Measurements from ENCODE around the gene ZNF711. TPM values are rescaled to one million over a fixed set of nuclear protein-coding genes. Genes with fewer than 3 reads are reported as not detected.
"Not testable (repeated sequence)": the region's sequence is repeated elsewhere in the genome, so short reads cannot be mapped to it uniquely, and the experiment has no call there.

Gene ZNF711
- polyA plus RNA-seq, 1 donor (not counting 4 experiments of a cell fraction or from before 2014, with no cell fraction given), result 2.9 TPM

GRCh38 chrX:85309717-85310116 is 65.9 kb downstream of the ZNF711 start:
- no peaks in the 10 kb centered on the region for H4K20me1 ChIP-seq (ENCODE audit: control insufficient read depth, extremely low read depth, insufficient read depth, low read length)
- H3K9me1 ChIP-seq (ENCODE audit: control insufficient read depth, extremely low read depth, insufficient read depth, low read length), result no peaks in the 10 kb centered on the region
- FAIRE-seq, result no peak
- TF ChIP-seq, protein P1, sequence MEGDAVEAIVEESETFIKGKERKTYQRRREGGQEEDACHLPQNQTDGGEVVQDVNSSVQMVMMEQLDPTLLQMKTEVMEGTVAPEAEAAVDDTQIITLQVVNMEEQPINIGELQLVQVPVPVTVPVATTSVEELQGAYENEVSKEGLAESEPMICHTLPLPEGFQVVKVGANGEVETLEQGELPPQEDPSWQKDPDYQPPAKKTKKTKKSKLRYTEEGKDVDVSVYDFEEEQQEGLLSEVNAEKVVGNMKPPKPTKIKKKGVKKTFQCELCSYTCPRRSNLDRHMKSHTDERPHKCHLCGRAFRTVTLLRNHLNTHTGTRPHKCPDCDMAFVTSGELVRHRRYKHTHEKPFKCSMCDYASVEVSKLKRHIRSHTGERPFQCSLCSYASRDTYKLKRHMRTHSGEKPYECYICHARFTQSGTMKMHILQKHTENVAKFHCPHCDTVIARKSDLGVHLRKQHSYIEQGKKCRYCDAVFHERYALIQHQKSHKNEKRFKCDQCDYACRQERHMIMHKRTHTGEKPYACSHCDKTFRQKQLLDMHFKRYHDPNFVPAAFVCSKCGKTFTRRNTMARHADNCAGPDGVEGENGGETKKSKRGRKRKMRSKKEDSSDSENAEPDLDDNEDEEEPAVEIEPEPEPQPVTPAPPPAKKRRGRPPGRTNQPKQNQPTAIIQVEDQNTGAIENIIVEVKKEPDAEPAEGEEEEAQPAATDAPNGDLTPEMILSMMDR (optimal IDR thresholded peaks at IDR 0.05 in 1 of 3, IDR thresholded peaks at IDR 0.05 in 1 of 3, conservative IDR thresholded peaks at IDR 0.05 in 1 of 3; ENCODE audit: extremely low read depth in 1 of 3, insufficient read depth in 2 of 3, low read length in 3 of 3), result peak in 2 of 3 experiments; percentile 12 to 15
- TF ChIP-seq EZH2 (IDR thresholded peaks at IDR 0.05; ENCODE audit: low read length), result no peak
- H3K4me1 ChIP-seq (ENCODE audit: control insufficient read depth, extremely low read depth, insufficient read depth, low read length), result no peaks in the 10 kb centered on the region
- DNase-seq (ENCODE audit: low read depth, low spot score), result no peak
- no peaks in the 10 kb centered on the region for H3K36me3 ChIP-seq (ENCODE audit: control insufficient read depth in 2 of 2, extremely low read depth in 1 of 2, insufficient read depth in 2 of 2, low read length in 2 of 2)
- no peaks in the 10 kb centered on the region for H3K27me3 ChIP-seq (ENCODE audit: control insufficient read depth, extremely low read depth, insufficient read depth, low read length)
- no peak overlapping the region for H3K4me2 ChIP-seq (ENCODE audit: control insufficient read depth, extremely low read depth, insufficient read depth, low read depth, low read length)
- H3K9ac ChIP-seq (ENCODE audit: control insufficient read depth, extremely low read depth, insufficient read depth, low read length), result no peak overlapping the region
- H3K9me3 ChIP-seq (ENCODE audit: control insufficient read depth, low read depth, low read length), result no peaks in the 10 kb centered on the region
- no peak overlapping the region for H2AFZ ChIP-seq (ENCODE audit: control insufficient read depth, low read length)
- no peak overlapping the region for H3K4me3 ChIP-seq (ENCODE audit: control insufficient read depth in 2 of 3, extremely low read depth in 1 of 3, insufficient read depth in 2 of 3, low read depth in 1 of 3, low read length in 3 of 3)
- H3K27ac ChIP-seq (ENCODE audit: control insufficient read depth, insufficient read depth, low read length), result no peak overlapping the region
- no peaks in the 10 kb centered on the region for H3K79me2 ChIP-seq (ENCODE audit: control insufficient read depth, insufficient read depth, low read length)
- dilution Hi-C loops (cut with MboI; ENCODE audit: extremely low pct_ligation_motif_present, low sequenced_read_pairs), result no loop called here

DNA sequence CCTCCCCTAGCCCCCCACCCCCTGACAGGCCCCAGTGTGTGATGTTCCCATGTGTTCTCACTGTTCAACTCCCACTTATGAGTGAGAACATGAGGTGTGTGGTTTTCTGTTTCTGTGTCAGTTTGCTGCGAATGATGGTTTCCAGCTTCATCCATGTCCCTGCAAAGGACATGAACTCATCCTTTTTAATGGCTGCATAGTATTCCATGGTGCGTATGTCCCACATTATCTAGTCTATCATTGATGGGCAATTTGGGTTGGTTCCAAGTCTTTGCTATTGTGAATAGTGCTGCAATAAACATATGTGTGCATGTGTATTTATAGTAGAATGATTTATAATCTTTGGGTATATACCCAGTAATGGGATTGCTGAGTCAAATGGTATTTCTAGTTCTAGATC is 67.6 kb downstream of the ZNF711 start:
- not testable (repeated sequence) for DNase-seq (ENCODE audit: low read depth, low spot score); FAIRE-seq; H3K4me2 ChIP-seq (ENCODE audit: control insufficient read depth, extremely low read depth, insufficient read depth, low read depth, low read length)

More for the DNA sequence above, 67.6 kb downstream of the ZNF711 start:
- H3K79me2 ChIP-seq (ENCODE audit: control insufficient read depth, insufficient read depth, low read length); H3K9ac ChIP-seq (ENCODE audit: control insufficient read depth, extremely low read depth, insufficient read depth, low read length); H3K9me1 ChIP-seq (ENCODE audit: control insufficient read depth, extremely low read depth, insufficient read depth, low read length); H3K4me1 ChIP-seq (ENCODE audit: control insufficient read depth, extremely low read depth, insufficient read depth, low read length); H3K36me3 ChIP-seq (ENCODE audit: control insufficient read depth in 2 of 2, extremely low read depth in 1 of 2, insufficient read depth in 2 of 2, low read length in 2 of 2); H3K27ac ChIP-seq (ENCODE audit: control insufficient read depth, insufficient read depth, low read length); H3K27me3 ChIP-seq (ENCODE audit: control insufficient read depth, extremely low read depth, insufficient read depth, low read length); H4K20me1 ChIP-seq (ENCODE audit: control insufficient read depth, extremely low read depth, insufficient read depth, low read length); H3K9me3 ChIP-seq (ENCODE audit: control insufficient read depth, low read depth, low read length); H2AFZ ChIP-seq (ENCODE audit: control insufficient read depth, low read length); dilution Hi-C loops (cut with MboI; ENCODE audit: extremely low pct_ligation_motif_present, low sequenced_read_pairs); H3K4me3 ChIP-seq (ENCODE audit: control insufficient read depth in 2 of 3, extremely low read depth in 1 of 3, insufficient read depth in 2 of 3, low read depth in 1 of 3, low read length in 3 of 3): not testable (repeated sequence)

Other genes with a start within 250 kb of the ZNF711 start
- 4.4 to 7.2 TPM (median 5.4 TPM) in 3 replicates for gene APOOL, start 240.1 kb upstream of the ZNF711 start, polyA plus RNA-seq
- 0.18 to 0.52 TPM (median 0.30 TPM) in 3 replicates for gene SATL1, start 212 bp upstream of the ZNF711 start, polyA plus RNA-seq
- 7.8 to 11.9 TPM (median 10.4 TPM) in 3 replicates for gene POF1B, start 135.7 kb downstream of the ZNF711 start, polyA plus RNA-seq